DND-41 (cell line): Measurements from ENCODE around the gene ZNF236.

Source experiments
- EZH2 ChIP-seq: IDR thresholded peaks from 3 replicates; pipeline ENCODE4 v1.6.1; 2012; ENCODE audit warnings: borderline replicate concordance, low read depth, mild to moderate bottlenecking, moderate library complexity, low read length, inconsistent platforms; ENCODE audit not compliant: severe bottlenecking
- TF ChIP-seq, protein P1 (sequence below): IDR thresholded peaks from 2 replicates; pipeline ENCODE4 v1.5.1; 2012; ENCODE audit warnings: borderline replicate concordance, low read length, moderate library complexity, mild to moderate bottlenecking; ENCODE audit not compliant: poor library complexity, severe bottlenecking; ENCODE audit errors: extremely low read depth

DNA sequence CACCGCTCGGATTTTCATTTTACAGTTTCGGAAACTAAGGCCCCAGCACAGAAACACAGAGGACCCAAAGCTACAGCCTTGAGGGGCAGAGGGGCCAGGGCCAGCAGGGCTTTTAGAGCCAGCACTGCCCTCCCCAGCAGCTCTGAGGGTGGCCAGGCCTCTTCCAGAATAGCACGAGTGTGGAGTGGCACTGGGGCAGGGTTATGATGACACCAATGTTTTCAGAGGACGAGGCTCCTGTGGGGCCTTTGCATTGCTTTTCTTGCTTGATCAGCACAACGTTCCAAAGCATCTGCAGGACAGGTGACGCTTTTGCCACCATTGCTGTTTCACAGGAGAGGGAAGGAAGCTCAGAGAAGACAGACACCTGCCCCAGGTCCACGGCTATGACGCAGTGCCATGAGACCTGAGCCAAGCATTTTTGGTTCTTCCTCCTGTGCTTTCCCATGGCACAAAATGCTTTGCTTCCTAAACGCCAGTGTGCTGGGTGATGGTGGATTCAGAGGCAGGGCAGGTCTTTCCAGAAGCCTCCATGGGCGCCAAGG lies 183.4 kb downstream of the ZNF236 start:
- TF ChIP-seq, protein P1, sequence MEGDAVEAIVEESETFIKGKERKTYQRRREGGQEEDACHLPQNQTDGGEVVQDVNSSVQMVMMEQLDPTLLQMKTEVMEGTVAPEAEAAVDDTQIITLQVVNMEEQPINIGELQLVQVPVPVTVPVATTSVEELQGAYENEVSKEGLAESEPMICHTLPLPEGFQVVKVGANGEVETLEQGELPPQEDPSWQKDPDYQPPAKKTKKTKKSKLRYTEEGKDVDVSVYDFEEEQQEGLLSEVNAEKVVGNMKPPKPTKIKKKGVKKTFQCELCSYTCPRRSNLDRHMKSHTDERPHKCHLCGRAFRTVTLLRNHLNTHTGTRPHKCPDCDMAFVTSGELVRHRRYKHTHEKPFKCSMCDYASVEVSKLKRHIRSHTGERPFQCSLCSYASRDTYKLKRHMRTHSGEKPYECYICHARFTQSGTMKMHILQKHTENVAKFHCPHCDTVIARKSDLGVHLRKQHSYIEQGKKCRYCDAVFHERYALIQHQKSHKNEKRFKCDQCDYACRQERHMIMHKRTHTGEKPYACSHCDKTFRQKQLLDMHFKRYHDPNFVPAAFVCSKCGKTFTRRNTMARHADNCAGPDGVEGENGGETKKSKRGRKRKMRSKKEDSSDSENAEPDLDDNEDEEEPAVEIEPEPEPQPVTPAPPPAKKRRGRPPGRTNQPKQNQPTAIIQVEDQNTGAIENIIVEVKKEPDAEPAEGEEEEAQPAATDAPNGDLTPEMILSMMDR: no peak
- TF ChIP-seq EZH2: no peak
